HCT116 (cell line): Measurements from ENCODE around the gene PPP1R14B.

Experiments
- SIN3A ChIP-seq: IDR thresholded peaks from 2 replicates; pipeline ENCODE4 v1.6.1; 2012; ENCODE audit warnings: low read depth
- SRF ChIP-seq: IDR thresholded peaks from 2 replicates; pipeline ENCODE4 v1.6.1; 2012; ENCODE audit warnings: low read depth
- TF ChIP-seq, protein P1 (sequence below), 3 experiments: fragments of 200-600 bp in 1 of 3; sonication (generic) in 1 of 3; IDR thresholded peaks in 2 of 3; conservative IDR thresholded peaks in 1 of 3; 2 replicates each; pipeline ENCODE4 v1.5.1; 2012 to 2017; ENCODE audit warnings: low read depth in 2 of 3, low read length in 2 of 3, antibody characterized with exemption in 1 of 3, borderline replicate concordance in 1 of 3, control low read depth in 1 of 3, mild to moderate bottlenecking in 1 of 3, mixed read lengths in 1 of 3, mixed run types in 1 of 3, moderate library complexity in 1 of 3; ENCODE audit not compliant: insufficient read depth in 1 of 3
- TF ChIP-seq, protein P2 (sequence below): IDR thresholded peaks from 2 replicates; pipeline ENCODE4 v1.6.1; 2012

GRCh38 chr11:64258356-64258755, 11.6 kb upstream of the PPP1R14B start:
- TF ChIP-seq SRF = no peak
- TF ChIP-seq, protein P1, sequence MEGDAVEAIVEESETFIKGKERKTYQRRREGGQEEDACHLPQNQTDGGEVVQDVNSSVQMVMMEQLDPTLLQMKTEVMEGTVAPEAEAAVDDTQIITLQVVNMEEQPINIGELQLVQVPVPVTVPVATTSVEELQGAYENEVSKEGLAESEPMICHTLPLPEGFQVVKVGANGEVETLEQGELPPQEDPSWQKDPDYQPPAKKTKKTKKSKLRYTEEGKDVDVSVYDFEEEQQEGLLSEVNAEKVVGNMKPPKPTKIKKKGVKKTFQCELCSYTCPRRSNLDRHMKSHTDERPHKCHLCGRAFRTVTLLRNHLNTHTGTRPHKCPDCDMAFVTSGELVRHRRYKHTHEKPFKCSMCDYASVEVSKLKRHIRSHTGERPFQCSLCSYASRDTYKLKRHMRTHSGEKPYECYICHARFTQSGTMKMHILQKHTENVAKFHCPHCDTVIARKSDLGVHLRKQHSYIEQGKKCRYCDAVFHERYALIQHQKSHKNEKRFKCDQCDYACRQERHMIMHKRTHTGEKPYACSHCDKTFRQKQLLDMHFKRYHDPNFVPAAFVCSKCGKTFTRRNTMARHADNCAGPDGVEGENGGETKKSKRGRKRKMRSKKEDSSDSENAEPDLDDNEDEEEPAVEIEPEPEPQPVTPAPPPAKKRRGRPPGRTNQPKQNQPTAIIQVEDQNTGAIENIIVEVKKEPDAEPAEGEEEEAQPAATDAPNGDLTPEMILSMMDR (IDR thresholded peaks at IDR 0.05 in 2 of 3, conservative IDR thresholded peaks at IDR 0.05 in 1 of 3; ENCODE audit: borderline replicate concordance in 1 of 3, insufficient read depth in 1 of 3, low read depth in 2 of 3, low read length in 2 of 3) = no peak
- TF ChIP-seq SIN3A = no peak
- TF ChIP-seq, protein P2, sequence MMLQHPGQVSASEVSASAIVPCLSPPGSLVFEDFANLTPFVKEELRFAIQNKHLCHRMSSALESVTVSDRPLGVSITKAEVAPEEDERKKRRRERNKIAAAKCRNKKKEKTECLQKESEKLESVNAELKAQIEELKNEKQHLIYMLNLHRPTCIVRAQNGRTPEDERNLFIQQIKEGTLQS = no peak
